ENCODE results near the gene GLT6D1. TPM values are rescaled to one million over a fixed set of nuclear protein-coding genes. Genes with fewer than 3 reads are reported as not detected.

The GLT6D1 gene
- total RNA-seq, 2 donors from 2014 or later = not detected

DNA sequence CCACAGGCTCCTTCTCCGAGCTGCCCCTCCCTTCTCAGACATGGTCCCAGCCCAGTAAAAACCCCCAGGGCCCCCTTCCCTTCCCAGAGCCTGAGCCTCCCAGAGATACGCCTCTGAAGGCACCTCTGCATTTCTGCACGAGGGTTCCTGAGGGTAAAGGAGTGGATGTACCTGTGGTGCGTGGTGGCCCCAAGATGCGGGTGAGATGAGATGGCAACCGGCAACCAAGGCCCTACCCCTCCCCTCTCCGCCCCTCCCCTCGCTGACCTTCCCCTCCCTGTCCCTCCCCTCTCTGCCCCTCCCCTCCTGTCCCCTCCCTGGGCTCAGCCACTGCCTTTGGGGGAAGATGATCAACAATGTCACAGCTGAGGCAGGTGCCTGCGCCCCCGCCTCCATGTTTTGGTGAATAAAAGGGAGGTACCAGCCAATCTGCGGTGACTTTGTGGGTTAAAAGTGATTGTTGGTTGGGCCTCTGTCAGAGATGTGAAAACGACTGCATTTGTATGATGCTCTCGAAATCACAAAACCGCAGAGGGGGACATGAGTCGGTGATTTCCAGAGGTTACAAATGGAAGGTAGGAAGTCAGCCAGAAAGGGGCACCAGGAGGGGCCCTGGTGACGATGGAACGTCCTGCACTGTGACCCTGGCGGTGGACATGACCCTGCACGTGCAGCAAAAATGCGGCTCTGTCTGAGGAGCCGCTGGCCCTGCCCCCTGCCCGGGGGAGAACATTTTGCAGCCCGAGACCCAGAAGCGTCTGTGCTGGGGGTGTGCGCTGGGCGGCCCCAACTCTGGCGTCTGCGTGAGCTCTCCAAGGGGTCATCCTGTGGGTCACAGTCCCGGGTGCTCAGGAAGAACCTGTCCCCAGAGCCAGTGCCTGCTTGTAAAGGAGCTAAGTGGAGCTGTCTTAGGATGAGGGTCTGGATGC, 27.5 kb upstream of the GLT6D1 start:
- ATAC-seq (no peak), DNase-seq (no peak)
- intact Hi-C loops (cut with DNase I, micrococcal nuclease) = no loop called here

- no peak for DNase-seq
- intact Hi-C loops (cut with DNase I, micrococcal nuclease) = no loop called here
- no peak for ATAC-seq
These were observed 26.5 kb upstream of the GLT6D1 start for GRCh38 chr9:135665795-135666189.

DNA sequence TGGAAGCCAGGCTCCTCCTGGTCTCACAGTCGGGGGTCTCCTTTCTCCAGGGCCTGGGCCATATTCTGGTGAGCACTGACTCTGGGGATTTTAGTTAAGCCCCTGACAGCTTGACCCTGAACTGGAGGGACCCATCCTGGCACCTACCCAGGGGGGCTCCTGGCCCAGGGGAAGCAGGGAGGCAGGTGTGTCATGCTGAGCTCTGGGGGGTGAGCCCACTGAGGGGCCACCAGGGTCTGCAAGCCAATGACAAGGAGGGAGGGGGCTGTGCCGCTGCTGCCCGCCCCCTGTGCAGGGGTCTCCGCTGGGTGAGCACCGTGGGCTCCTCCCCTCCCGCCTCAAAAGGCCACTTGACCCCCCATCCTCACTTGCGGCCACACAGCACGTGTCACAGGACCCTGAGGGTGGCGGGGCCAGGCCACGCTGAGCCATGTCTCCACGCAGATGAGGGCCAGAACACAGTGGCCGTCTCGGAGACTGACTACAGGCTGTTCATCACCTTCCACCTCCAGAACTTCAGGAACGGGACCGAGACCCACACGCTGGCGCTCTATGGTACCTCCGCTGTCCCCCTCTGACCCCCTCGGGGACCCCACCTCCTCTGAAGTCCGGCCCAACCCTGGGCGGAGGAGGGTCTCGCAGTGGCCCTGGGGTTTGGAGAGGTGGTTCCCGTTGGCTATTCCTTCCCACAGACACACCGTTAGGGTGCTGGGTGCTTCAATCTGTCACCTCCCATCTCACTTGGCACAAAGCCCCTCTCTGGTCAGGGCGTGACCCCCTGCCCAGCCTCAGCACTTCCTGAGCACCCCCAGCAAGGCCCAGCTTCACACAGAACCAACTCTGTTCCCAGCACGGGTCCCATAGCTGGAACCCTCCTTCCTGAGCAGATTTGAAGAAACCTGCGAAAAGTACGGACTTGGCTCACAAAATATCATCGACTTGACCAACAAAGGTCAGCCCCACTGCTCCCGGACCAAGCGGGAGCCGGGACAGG, 25.8 kb upstream of the GLT6D1 start:
- no peak for ATAC-seq
- DNase-seq = no peak

GRCh38 chr9:135664266-135664665, 24.9 kb upstream of the GLT6D1 start:
- ATAC-seq = no peak
- intact Hi-C loops (cut with DNase I, micrococcal nuclease) = no loop called here
- DNase-seq = no peak

More for the DNA sequence above, 25.8 kb upstream of the GLT6D1 start:
- intact Hi-C loops (cut with DNase I, micrococcal nuclease) = no loop called here

DNA sequence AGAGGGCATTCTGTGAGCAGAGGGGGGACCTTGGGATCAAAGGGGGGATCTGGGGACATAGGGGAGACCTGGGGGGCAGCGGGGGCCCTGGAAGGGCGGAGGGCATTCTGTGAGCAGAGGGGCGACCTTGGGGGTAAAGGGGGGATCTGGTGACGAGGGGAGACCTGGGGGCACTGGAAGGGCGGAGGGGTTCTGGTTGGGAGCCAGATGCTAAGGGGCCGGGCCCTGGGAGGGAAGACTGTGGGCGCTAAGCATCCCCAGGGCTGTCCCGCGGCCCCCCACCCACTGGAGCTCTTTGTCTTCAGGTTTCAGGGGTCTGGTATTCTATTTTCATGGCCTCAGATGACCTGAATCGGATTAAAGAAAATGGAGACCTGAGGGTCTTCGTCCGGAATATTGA, 24.5 kb upstream of the GLT6D1 start:
- DNase-seq = no peak
- no peak for ATAC-seq

DNA sequence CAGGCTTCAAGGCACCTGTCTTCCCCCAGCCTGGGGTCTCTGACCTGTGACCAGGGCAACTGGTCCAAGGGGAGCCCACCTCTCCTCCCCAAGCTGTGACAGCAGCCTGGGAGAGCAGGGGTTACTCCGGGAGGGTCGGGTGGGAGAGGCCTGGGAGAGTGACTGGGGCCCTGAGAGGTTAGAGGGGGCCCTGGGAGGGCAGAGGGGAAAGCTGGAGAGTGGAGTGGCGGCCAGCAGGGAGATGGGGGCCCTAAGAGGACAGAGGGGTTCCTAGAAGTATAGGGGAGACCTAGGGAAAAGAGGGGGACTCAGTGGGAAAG, 24.1 kb upstream of the GLT6D1 start:
- intact Hi-C loops (cut with DNase I, micrococcal nuclease) = no loop called here
- ATAC-seq (no peak), DNase-seq (no peak)

More for the DNA sequence above, 24.5 kb upstream of the GLT6D1 start:
- intact Hi-C loops (cut with DNase I, micrococcal nuclease) = no loop called here

GRCh38 chr9:135662758-135663450, 23.6 kb upstream of the GLT6D1 start, which contains the start of gene LCN9:
Gene LCN9 (plus strand): TSS chr9:135663309. CDS start chr9:135663322, 13 bp downstream.
- intact Hi-C loops (cut with DNase I, micrococcal nuclease) = no loop called here
- DNase-seq = no peak
- no peak for ATAC-seq

- ATAC-seq = no peak
- intact Hi-C loops (cut with DNase I, micrococcal nuclease) = no loop called here
- DNase-seq = no peak
These were observed 22.6 kb upstream of the GLT6D1 start for GRCh38 chr9:135661816-135662560.

GRCh38 chr9:135660407-135660806, 21.1 kb upstream of the GLT6D1 start:
- ATAC-seq = no peak
- no peak for DNase-seq
- intact Hi-C loops (cut with DNase I, micrococcal nuclease) = no loop called here

GRCh38 chr9:135659252-135659651, 19.9 kb upstream of the GLT6D1 start:
- DNase-seq (no peak), ATAC-seq (no peak)
- intact Hi-C loops (cut with DNase I, micrococcal nuclease) = no loop called here

DNA sequence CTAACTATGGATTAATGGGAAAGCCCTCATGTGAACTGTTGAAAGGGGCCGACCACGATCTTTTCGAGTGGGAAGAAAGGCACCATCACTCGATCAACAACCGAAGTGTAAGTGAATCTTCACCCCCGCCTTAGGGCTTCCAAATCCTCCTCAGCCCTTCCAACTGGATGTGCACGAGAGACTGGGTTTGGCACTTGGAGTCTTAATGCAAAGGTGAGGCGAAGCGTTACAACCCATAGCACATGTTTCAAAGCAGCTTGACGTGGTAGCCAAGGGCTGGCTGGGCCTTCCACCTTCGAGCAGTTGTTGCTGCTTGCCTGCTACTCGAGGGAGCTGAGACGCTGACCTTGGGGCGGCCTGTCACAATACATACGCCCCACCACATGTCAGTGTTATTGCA, 18.1 kb upstream of the GLT6D1 start:
- intact Hi-C loops (cut with DNase I, micrococcal nuclease) = no loop called here

DNA sequence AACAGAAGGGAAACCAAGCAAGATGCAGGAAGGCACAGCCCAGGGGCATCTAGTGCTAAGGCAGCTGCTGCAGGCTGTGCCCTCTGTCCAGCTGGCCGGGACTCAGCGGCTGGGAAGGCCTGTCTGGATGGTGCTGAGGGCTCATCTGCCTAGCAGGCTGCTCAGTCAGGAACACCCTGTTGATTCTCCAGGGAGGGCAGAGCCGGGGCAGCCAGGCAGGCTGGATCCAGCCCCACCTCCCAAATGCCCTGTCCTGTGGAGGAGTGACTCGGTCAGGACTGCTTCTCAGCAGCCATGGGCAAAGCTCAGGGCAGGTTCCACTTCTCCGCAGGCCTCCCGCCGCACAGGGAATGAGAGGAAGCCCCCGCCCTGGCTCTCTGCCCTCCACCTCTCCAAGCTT, 16.0 kb upstream of the GLT6D1 start:
- intact Hi-C loops (cut with DNase I, micrococcal nuclease) = no loop called here
- no peak for ATAC-seq
- DNase-seq = no peak

More for the DNA sequence above, 18.1 kb upstream of the GLT6D1 start:
- ATAC-seq (no peak), DNase-seq (no peak)

GRCh38 chr9:135650408-135650807, 11.1 kb upstream of the GLT6D1 start:
- intact Hi-C loops (cut with DNase I, micrococcal nuclease) = no loop called here
- no peak for DNase-seq
- ATAC-seq = no peak

GRCh38 chr9:135649508-135649907, 10.2 kb upstream of the GLT6D1 start:
- no peak for DNase-seq
- intact Hi-C loops (cut with DNase I, micrococcal nuclease) = no loop called here
- no peak for ATAC-seq

- DNase-seq (no peak), ATAC-seq (no peak)
- intact Hi-C loops (cut with DNase I, micrococcal nuclease) = no loop called here
These were observed 9.4 kb upstream of the GLT6D1 start for GRCh38 chr9:135648494-135649410.

DNA sequence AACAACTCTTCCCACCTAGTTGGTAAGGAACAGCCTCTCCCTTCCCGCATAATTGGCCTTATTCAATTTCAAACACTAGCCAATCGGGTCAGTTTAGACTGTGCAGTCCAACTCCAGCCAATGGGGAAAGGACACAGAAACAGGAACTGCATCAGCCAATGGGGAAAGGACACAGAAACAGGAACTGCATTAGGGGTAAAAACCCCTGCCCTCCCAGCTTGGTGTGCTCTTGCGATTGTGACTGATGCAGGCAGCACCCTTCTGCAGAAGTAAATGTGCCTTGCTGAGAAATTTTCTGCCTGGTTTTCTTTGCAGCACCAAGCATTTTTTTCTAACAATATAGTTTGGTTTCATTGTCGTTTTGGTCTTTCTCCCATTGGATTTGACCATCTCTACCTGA, 8.5 kb upstream of the GLT6D1 start:
- DNase-seq (no peak), ATAC-seq (no peak)
- intact Hi-C loops (cut with DNase I, micrococcal nuclease) = no loop called here

DNA sequence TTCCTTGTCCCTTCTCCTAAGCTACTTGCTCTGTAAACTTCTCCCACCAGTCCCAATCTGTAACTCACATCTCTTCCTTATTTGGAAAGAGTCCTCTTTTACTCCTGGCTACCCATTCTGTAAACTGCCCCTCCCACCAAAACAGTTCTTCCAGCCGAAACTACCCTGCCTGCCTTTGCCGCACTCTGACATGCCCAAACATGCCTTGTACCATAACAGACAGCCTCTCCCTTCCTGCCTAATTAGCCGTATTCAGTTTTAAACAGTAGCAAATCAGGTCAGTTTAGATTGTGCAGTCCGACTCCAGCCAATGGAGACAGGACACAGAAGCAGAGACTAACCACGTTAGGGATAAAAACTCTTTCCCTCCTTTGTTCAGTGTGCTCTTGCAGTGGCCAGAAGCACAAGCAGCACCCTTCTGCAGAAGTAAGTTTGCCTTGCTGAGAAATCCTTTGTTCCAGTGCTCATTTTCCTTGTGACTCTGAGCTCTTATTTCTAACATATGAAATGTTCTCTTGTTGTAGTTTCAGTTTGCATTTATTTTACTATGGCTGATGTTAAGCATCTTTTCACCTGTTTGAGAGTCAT, 5.4 kb upstream of the GLT6D1 start:
- intact Hi-C loops (cut with DNase I, micrococcal nuclease) = no loop called here
- ATAC-seq (no peak), DNase-seq (no peak)
